HepG2 (cell line): Measurements from ENCODE around the gene BRSK2. TPM values are rescaled to one million over a fixed set of nuclear protein-coding genes. Genes with fewer than 3 reads are reported as not detected.

ENCODE experiments used
- ATAC-seq: fragments of 200-7000 bp; cut with Tn5 transposase; 3 replicates; pipeline ENCODE4 v1.9.1; 2020; ENCODE audit warnings: mild to moderate bottlenecking, moderate library complexity
- BruUV-seq: library from RNA; stranded (reverse); fragments of 400-500 nt; replicated peaks from 2 replicates; lab custom pipeline; 2021; lab: Mats Ljungman, UMichigan
- CTCF ChIA-PET: fragments of 300-600 bp; formaldehyde crosslinking; extraction: SDS; loops from one replicate; lab custom pipeline; 2021; ENCODE audit warnings: low total read pairs, inconsistent platforms, low intra/inter-chr PET ratio; lab: Yijun Ruan, JAX
- POLR2A ChIA-PET: fragments of 350-600 bp; sonication (Branson Sonifier 250); formaldehyde crosslinking; loops from one replicate; lab custom pipeline; 2020; ENCODE audit warnings: antibody characterized with exemption, inconsistent platforms; lab: Yijun Ruan, JAX
- DNase-seq: peaks from one replicate; pipeline ENCODE4 v3.0.0-alpha.2; 2015; ENCODE audit warnings: low spot score
- FAIRE-seq: peaks from 3 replicates; lab custom pipeline; 2011; peaks lifted over from hg19 to GRCh38; lab: Jason Lieb, UNC
- H2AFZ ChIP-seq: one replicate; pipeline ENCODE4 v1.6.1; 2011; ENCODE audit warnings: low read length, inconsistent platforms
- H3K27ac ChIP-seq: fragments of 300-600 bp; 3 replicates; pipeline ENCODE4 v1.8.0; 2011; ENCODE audit warnings: mixed run types, mild to moderate bottlenecking, mixed read lengths, low read length, inconsistent platforms; ENCODE audit not compliant: insufficient read depth; ENCODE audit errors: extremely low read length
- H3K27me3 ChIP-seq, 2 experiments: fragments of 200-600 bp in 1 of 2; 2 replicates in 1 of 2; 3 replicates in 1 of 2; pipeline versions ENCODE4 v1.6.0 to v1.8.0; 2011; ENCODE audit warnings: low read length in 2 of 2, mild to moderate bottlenecking in 2 of 2, moderate library complexity in 2 of 2, inconsistent platforms in 1 of 2; ENCODE audit not compliant: insufficient read depth in 2 of 2, control insufficient read depth in 1 of 2
- H3K36me3 ChIP-seq, 2 experiments: fragments of 200-600 bp in 1 of 2; replicated peaks in 1 of 2; 2 replicates in 1 of 2; 3 replicates in 1 of 2; pipeline versions ENCODE4 v1.5.1 to v1.8.0; 2011; ENCODE audit warnings: low read length in 2 of 2, inconsistent platforms in 1 of 2; ENCODE audit not compliant: insufficient read depth in 2 of 2, control insufficient read depth in 1 of 2
- H3K4me1 ChIP-seq: 2 replicates; pipeline ENCODE4 v1.5.1; 2012; ENCODE audit warnings: low read length, inconsistent platforms; ENCODE audit not compliant: insufficient read depth
- H3K4me2 ChIP-seq: 2 replicates; pipeline ENCODE4 v1.6.0; 2011; ENCODE audit warnings: low read depth, low read length, inconsistent platforms
- H3K4me3 ChIP-seq, 3 experiments: fragments of 200-600 bp in 1 of 3; sonication (generic), shearing (Covaris generic) in 1 of 3; replicated peaks in 1 of 3; 2 replicates each; pipeline ENCODE4 v1.5.1; 2011 to 2016; ENCODE audit warnings: low read length in 3 of 3, inconsistent platforms in 2 of 3, low read depth in 2 of 3, mild to moderate bottlenecking in 2 of 3, control low read depth in 1 of 3, mixed read lengths in 1 of 3; ENCODE audit not compliant: insufficient read depth in 1 of 3
- H3K79me2 ChIP-seq: one replicate; pipeline ENCODE4 v1.6.1; 2011; ENCODE audit warnings: low read length, inconsistent platforms; ENCODE audit not compliant: insufficient read depth
- H3K9ac ChIP-seq: 2 replicates; pipeline ENCODE4 v1.6.0; 2011; ENCODE audit warnings: mild to moderate bottlenecking, low read depth, low read length, inconsistent platforms; ENCODE audit not compliant: insufficient read depth
- H3K9me3 ChIP-seq: 2 replicates; pipeline ENCODE4 v1.5.1; 2012; ENCODE audit warnings: mild to moderate bottlenecking, low read length
- H4K20me1 ChIP-seq: 2 replicates; pipeline ENCODE4 v1.6.0; 2011; ENCODE audit warnings: inconsistent platforms, mild to moderate bottlenecking, low read length, moderate library complexity; ENCODE audit not compliant: insufficient read depth
- DMAP1 ChIP-seq: IDR thresholded peaks from 2 replicates; pipeline ENCODE4 v1.6.1; 2016
- HDAC1 ChIP-seq: sonication (generic); formaldehyde crosslinking; IDR thresholded peaks from 2 replicates; pipeline ENCODE4 v1.5.1; 2020; ENCODE audit warnings: mild to moderate bottlenecking, missing genetic modification reagents
- NBN ChIP-seq: fragments of 450-650 bp; conservative IDR thresholded peaks from 2 replicates; pipeline ENCODE4 v1.6.1; 2017
- SIN3A ChIP-seq: IDR thresholded peaks from 2 replicates; pipeline ENCODE4 v1.6.1; 2011; ENCODE audit warnings: low read depth, mild to moderate bottlenecking, control low read depth, low read length, borderline replicate concordance
- TBX2 ChIP-seq: sonication (generic); formaldehyde crosslinking; IDR thresholded peaks from 2 replicates; pipeline ENCODE4 v1.5.0; 2020; ENCODE audit warnings: missing genetic modification reagents, mild to moderate bottlenecking, borderline replicate concordance
- TEAD3 ChIP-seq: optimal IDR thresholded peaks from 2 replicates; pipeline ENCODE3; 2016; ENCODE audit warnings: borderline replicate concordance
- TFDP1 ChIP-seq: IDR thresholded peaks from 2 replicates; pipeline ENCODE4 v1.6.1; 2016; ENCODE audit warnings: missing compliant biosample characterization, missing genetic modification reagents, borderline replicate concordance
- TGIF2 ChIP-seq: IDR thresholded peaks from 2 replicates; pipeline ENCODE4 v1.6.1; 2016; ENCODE audit warnings: control low read depth, missing compliant biosample characterization
- ZMYM2 ChIP-seq: sonication (generic); formaldehyde crosslinking; IDR thresholded peaks from 2 replicates; pipeline ENCODE4 v1.8.0; 2022; ENCODE audit warnings: mild to moderate bottlenecking, missing genetic modification reagents
- ZNF317 ChIP-seq: sonication (generic); formaldehyde crosslinking; IDR thresholded peaks from 2 replicates; pipeline ENCODE4 v1.5.0; 2020; ENCODE audit warnings: mild to moderate bottlenecking, missing genetic modification reagents
- ZNF337 ChIP-seq: sonication (generic); formaldehyde crosslinking; IDR thresholded peaks from 2 replicates; pipeline ENCODE4 v1.5.1; 2020; ENCODE audit warnings: missing genetic modification reagents, low read depth, mild to moderate bottlenecking, borderline replicate concordance
- ZNF383 ChIP-seq: sonication (generic); formaldehyde crosslinking; IDR thresholded peaks from 2 replicates; pipeline ENCODE4 v1.4.0; 2020; ENCODE audit warnings: missing genetic modification reagents, mild to moderate bottlenecking, borderline replicate concordance
- ZNF768 ChIP-seq: sonication (generic); formaldehyde crosslinking; IDR thresholded peaks from 2 replicates; pipeline ENCODE4 v1.4.0; 2020; ENCODE audit warnings: missing genetic modification reagents
- WGBS: methylation state at CpG from one replicate; pipeline ENCODE4 v1.1.6; 2017; ENCODE audit warnings: low lambda C conversion rate; 5-methylcytosine and 5-hydroxymethylcytosine counted together
- in situ Hi-C: cut with HindIII; loops from 2 replicates; pipeline ENCODE4 v1.10.0; 2017; ENCODE audit warnings: low pct_unique_long_range_greater_than_20kb; ENCODE audit not compliant: extremely low pct_ligation_motif_present
- intact Hi-C: fragments of 100-400 bp; cut with micrococcal nuclease; formaldehyde crosslinking; loops from one replicate; pipeline ENCODE4 v1.10.0; 2022; ENCODE audit not compliant: unreplicated experiment
- polyA plus RNA-seq, 8 experiments: library from polyadenylated mRNA; depleted of rRNA in 3 of 8; stranded (reverse) in 7 of 8; unstranded in 1 of 8; fragments of >200 nt; fragmentation: Illumina TruSeq in 4 of 8; extraction: Trizol in 4 of 8; gene quantifications; 2 replicates each; pipeline versions ENCODE4 v1.2.1 to v1.2.3, GENCODE V29; 2011 to 2016; ENCODE audit warnings: low read depth in 4 of 8, missing spikeins in 1 of 8, mixed read lengths in 1 of 8; ENCODE audit not compliant: insufficient read depth in 1 of 8
- total RNA-seq, 5 experiments: library from RNA; depleted of rRNA; stranded (reverse); fragments of >200 nt; fragmentation: Illumina TruSeq; extraction: Trizol; gene quantifications; 2 replicates each; pipeline ENCODE4 v1.2.3, GENCODE V29; 2016; ENCODE audit warnings: low read depth in 1 of 5
- TF ChIP-seq, protein P1 (sequence below): sonication (generic); formaldehyde crosslinking; IDR thresholded peaks from 2 replicates; pipeline ENCODE4 v1.4.0; 2020; ENCODE audit warnings: missing genetic modification reagents
- TF ChIP-seq, protein P2 (sequence below): sonication (generic); formaldehyde crosslinking; IDR thresholded peaks from 2 replicates; pipeline ENCODE4 v1.5.0; 2020; ENCODE audit warnings: mild to moderate bottlenecking, missing genetic modification reagents, borderline replicate concordance

Gene BRSK2
- total and polyA plus RNA-seq, 2 of the 13 experiments (the other 11 are each of a cell fraction or from before 2014, with no cell fraction given) = 0.74 to 1.1 TPM

DNA sequence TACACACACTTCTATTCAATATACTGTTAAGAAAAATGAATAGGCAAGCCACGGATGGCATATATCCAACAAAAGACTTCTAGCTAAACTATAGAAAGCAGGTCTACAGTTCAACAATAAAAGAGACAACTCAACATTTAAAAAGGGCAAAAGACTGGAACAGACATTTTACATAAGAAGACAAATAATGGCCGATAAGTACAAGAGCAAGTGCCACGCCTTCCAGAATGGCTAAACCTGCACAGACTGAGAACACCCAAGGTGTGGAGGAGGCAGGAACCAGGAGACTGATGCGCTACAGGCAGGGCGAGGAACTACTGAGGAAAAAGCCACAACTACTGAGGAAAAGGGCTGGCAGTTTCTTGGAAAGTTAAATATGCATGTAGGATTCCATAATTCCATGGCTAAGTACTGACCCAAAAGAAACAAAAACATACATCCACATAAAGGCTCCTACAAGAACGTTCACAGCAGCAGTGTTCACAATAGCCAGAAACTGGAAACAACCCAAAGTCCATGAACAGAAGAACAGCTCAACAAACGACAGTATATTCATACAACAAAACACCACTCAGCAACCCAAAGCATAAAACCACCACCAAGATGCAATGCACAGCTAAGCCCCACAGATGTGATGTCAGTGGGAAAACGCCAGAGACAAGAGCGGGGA, 106.5 kb downstream of the BRSK2 start:
- ATAC-seq (no peak), FAIRE-seq (no peak), DNase-seq (no peak)
- Histone ChIP-seq H3K27me3 (no peaks in the 10 kb centered on the region), H3K9ac (no peak overlapping the region), H3K36me3 (no peaks in the 10 kb centered on the region; a peak in 1 of 5 replicates), H3K4me2 (no peak overlapping the region), H3K27ac (no peak overlapping the region), H2AFZ (no peak overlapping the region), H3K9me3 (no peaks in the 10 kb centered on the region), H3K4me1 (no peaks in the 10 kb centered on the region), H4K20me1 (peaks cover 14% of the 10 kb centered on the region), H3K79me2 (peaks cover 12% of the 10 kb centered on the region), H3K4me3 (no peak overlapping the region)
- no peak for TF ChIP-seq TBX2 (CRISPR knock-in tag)
- TF ChIP-seq, protein P1, sequence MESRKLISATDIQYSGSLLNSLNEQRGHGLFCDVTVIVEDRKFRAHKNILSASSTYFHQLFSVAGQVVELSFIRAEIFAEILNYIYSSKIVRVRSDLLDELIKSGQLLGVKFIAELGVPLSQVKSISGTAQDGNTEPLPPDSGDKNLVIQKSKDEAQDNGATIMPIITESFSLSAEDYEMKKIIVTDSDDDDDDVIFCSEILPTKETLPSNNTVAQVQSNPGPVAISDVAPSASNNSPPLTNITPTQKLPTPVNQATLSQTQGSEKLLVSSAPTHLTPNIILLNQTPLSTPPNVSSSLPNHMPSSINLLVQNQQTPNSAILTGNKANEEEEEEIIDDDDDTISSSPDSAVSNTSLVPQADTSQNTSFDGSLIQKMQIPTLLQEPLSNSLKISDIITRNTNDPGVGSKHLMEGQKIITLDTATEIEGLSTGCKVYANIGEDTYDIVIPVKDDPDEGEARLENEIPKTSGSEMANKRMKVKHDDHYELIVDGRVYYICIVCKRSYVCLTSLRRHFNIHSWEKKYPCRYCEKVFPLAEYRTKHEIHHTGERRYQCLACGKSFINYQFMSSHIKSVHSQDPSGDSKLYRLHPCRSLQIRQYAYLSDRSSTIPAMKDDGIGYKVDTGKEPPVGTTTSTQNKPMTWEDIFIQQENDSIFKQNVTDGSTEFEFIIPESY (CRISPR knock-in tag) = no peak
- TF ChIP-seq TFDP1 (CRISPR knock-in tag) = no peak
- no peak for TF ChIP-seq ZMYM2
- TF ChIP-seq TGIF2 (CRISPR knock-in tag) = no peak
- TF ChIP-seq DMAP1 (CRISPR knock-in tag) = no peak
- no peak for TF ChIP-seq ZNF383 (CRISPR knock-in tag)
- no peak for TF ChIP-seq NBN
- no peak for TF ChIP-seq ZNF768 (CRISPR knock-in tag)
- TF ChIP-seq SIN3A = no peak
- no peak for TF ChIP-seq ZNF337 (CRISPR knock-in tag)
- TF ChIP-seq TEAD3 (CRISPR knock-in tag) = no peak
- no peak for TF ChIP-seq ZNF317 (CRISPR knock-in tag)
- TF ChIP-seq, protein P2, sequence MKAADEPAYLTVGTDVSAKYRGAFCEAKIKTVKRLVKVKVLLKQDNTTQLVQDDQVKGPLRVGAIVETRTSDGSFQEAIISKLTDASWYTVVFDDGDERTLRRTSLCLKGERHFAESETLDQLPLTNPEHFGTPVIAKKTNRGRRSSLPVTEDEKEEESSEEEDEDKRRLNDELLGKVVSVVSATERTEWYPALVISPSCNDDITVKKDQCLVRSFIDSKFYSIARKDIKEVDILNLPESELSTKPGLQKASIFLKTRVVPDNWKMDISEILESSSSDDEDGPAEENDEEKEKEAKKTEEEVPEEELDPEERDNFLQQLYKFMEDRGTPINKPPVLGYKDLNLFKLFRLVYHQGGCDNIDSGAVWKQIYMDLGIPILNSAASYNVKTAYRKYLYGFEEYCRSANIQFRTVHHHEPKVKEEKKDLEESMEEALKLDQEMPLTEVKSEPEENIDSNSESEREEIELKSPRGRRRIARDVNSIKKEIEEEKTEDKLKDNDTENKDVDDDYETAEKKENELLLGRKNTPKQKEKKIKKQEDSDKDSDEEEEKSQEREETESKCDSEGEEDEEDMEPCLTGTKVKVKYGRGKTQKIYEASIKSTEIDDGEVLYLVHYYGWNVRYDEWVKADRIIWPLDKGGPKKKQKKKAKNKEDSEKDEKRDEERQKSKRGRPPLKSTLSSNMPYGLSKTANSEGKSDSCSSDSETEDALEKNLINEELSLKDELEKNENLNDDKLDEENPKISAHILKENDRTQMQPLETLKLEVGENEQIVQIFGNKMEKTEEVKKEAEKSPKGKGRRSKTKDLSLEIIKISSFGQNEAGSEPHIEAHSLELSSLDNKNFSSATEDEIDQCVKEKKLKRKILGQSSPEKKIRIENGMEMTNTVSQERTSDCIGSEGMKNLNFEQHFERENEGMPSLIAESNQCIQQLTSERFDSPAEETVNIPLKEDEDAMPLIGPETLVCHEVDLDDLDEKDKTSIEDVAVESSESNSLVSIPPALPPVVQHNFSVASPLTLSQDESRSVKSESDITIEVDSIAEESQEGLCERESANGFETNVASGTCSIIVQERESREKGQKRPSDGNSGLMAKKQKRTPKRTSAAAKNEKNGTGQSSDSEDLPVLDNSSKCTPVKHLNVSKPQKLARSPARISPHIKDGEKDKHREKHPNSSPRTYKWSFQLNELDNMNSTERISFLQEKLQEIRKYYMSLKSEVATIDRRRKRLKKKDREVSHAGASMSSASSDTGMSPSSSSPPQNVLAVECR (CRISPR knock-in tag) = no peak
- no peak for TF ChIP-seq HDAC1
- CTCF ChIA-PET = no interaction called here
- no TSS peak for BruUV-seq
- in situ Hi-C loops (no loop called here), intact Hi-C loops (no loop called here)
- 79% methylated on average over 9 of the region's 9 CpGs for WGBS
- POLR2A ChIA-PET = no interaction called here
